Measurements from ENCODE around the gene ERF.

ERF gene

GRCh38 chr19:42295342-42295741 is 40.4 kb upstream of the ERF start:
- no peak for DNase-seq
- 80% methylated on average over 3 of the region's 5 CpGs for WGBS (ENCODE audit: insufficient coverage)
- Histone ChIP-seq H3K4me1 (ENCODE audit: control extremely low read depth in 1 of 4, control insufficient read depth in 4 of 4, insufficient read depth in 4 of 4, low read length in 3 of 4) (no peaks in the 10 kb centered on the region), H3K9me3 (ENCODE audit: control extremely low read depth in 1 of 5, control insufficient read depth in 4 of 5, insufficient read depth in 2 of 5, low read depth in 1 of 5, low read length in 4 of 5) (no peaks in the 10 kb centered on the region), H3K36me3 (ENCODE audit: control insufficient read depth in 4 of 4, insufficient read depth in 4 of 4, low read length in 3 of 4) (peaks cover 13 to 72% (median 47%) of the 10 kb centered on the region in 4 experiments), H3K27ac (ENCODE audit: insufficient read depth in 1 of 2, low read depth in 1 of 2, low read length in 2 of 2, poor library complexity in 1 of 2, severe bottlenecking in 2 of 2) (no peak overlapping the region), H3K27me3 (replicated peaks in 2 of 5; ENCODE audit: control insufficient read depth in 4 of 5, insufficient read depth in 5 of 5, low read length in 4 of 5) (no peaks in the 10 kb centered on the region), H3K4me3 (ENCODE audit: control insufficient read depth in 1 of 7, extremely low read depth in 1 of 7, insufficient read depth in 4 of 7, low read depth in 2 of 7, low read length in 6 of 7) (no peak overlapping the region)
- ChIA-PET POLR2A (interaction anchor here (1.3 kb wide), 1 partner anchor 163 kb away, joined by 4 read pairs; the partner anchor contains the start of gene POU2F2), CTCF (interaction anchor here (0.6 to 6.2 kb wide), 10 partner anchors 16 to 193 kb away, joined by 3 to 30 read pairs (median 4); no protein-coding TSS in a partner anchor)

- Histone ChIP-seq H3K27ac (ENCODE audit: insufficient read depth in 1 of 2, low read depth in 1 of 2, low read length in 2 of 2, poor library complexity in 1 of 2, severe bottlenecking in 2 of 2) (no peak overlapping the region), H3K27me3 (replicated peaks in 2 of 5; ENCODE audit: control insufficient read depth in 4 of 5, insufficient read depth in 5 of 5, low read length in 4 of 5) (no peaks in the 10 kb centered on the region), H3K4me3 (ENCODE audit: control insufficient read depth in 1 of 7, extremely low read depth in 1 of 7, insufficient read depth in 4 of 7, low read depth in 2 of 7, low read length in 6 of 7) (no peak overlapping the region), H3K4me1 (ENCODE audit: control extremely low read depth in 1 of 4, control insufficient read depth in 4 of 4, insufficient read depth in 4 of 4, low read length in 3 of 4) (no peaks in the 10 kb centered on the region), H3K36me3 (ENCODE audit: control insufficient read depth in 4 of 4, insufficient read depth in 4 of 4, low read length in 3 of 4) (peaks cover 13 to 76% (median 50%) of the 10 kb centered on the region in 4 experiments), H3K9me3 (ENCODE audit: control extremely low read depth in 1 of 5, control insufficient read depth in 4 of 5, insufficient read depth in 2 of 5, low read depth in 1 of 5, low read length in 4 of 5) (no peaks in the 10 kb centered on the region)
- WGBS (ENCODE audit: insufficient coverage), result 90% methylated on average over 20 of the region's 24 CpGs
- DNase-seq, result no peak
- ChIA-PET CTCF (interaction anchor here (0.6 to 6.2 kb wide), 7 partner anchors 43 to 193 kb away, joined by 3 to 30 read pairs (median 3); no protein-coding TSS in a partner anchor), POLR2A (interaction anchor here (1.0 to 1.3 kb wide), 2 partner anchors 52 to 162 kb away, joined by 3 to 4 read pairs; partner anchors contain the start of gene POU2F2)
Measured at GRCh38 chr19:42294471-42295137, 39.7 kb upstream of the ERF start.

GRCh38 chr19:42293948-42294347 is 39.0 kb upstream of the ERF start:
- Histone ChIP-seq H3K4me3 (ENCODE audit: control insufficient read depth in 1 of 7, extremely low read depth in 1 of 7, insufficient read depth in 4 of 7, low read depth in 2 of 7, low read length in 6 of 7) (no peak overlapping the region), H3K4me1 (ENCODE audit: control extremely low read depth in 1 of 4, control insufficient read depth in 4 of 4, insufficient read depth in 4 of 4, low read length in 3 of 4) (no peaks in the 10 kb centered on the region), H3K9me3 (ENCODE audit: control extremely low read depth in 1 of 5, control insufficient read depth in 4 of 5, insufficient read depth in 2 of 5, low read depth in 1 of 5, low read length in 4 of 5) (no peaks in the 10 kb centered on the region), H3K27me3 (replicated peaks in 2 of 5; ENCODE audit: control insufficient read depth in 4 of 5, insufficient read depth in 5 of 5, low read length in 4 of 5) (no peaks in the 10 kb centered on the region), H3K27ac (ENCODE audit: insufficient read depth in 1 of 2, low read depth in 1 of 2, low read length in 2 of 2, poor library complexity in 1 of 2, severe bottlenecking in 2 of 2) (no peak overlapping the region), H3K36me3 (ENCODE audit: control insufficient read depth in 4 of 4, insufficient read depth in 4 of 4, low read length in 3 of 4) (peaks cover 13 to 83% (median 55%) of the 10 kb centered on the region in 4 experiments)
- ChIA-PET POLR2A (interaction anchor here (1.0 kb wide), 1 partner anchor 51 kb away, joined by 3 read pairs; no protein-coding TSS in a partner anchor), CTCF (interaction anchor here (0.9 to 6.2 kb wide), 3 partner anchors 64 to 185 kb away, joined by 3 to 30 read pairs (median 3); no protein-coding TSS in a partner anchor)
- 95% methylated on average over 14 of the region's 15 CpGs for WGBS (ENCODE audit: insufficient coverage)
- no peak for DNase-seq

DNA sequence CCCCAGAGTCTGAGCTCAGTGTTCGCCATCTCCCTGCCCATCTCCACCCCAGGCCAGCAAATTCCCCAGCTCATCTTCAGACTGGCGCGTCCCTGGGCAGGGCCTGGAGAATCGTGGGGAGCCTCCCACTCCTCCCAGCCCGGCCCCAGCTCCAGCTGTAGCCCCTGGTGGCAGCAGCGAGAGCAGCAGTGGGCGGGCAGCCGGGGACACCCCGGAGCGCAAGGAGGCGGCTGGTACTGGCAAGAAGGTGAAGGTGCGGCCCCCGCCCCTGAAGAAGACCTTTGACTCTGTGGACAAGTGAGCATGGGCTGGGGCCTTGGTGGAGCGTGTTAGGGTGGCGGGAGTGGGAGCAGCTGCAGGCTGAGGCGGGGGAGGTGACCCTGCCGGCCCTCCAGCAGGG is 38.6 kb upstream of the ERF start:
- Histone ChIP-seq H3K27me3 (replicated peaks in 2 of 5; ENCODE audit: control insufficient read depth in 4 of 5, insufficient read depth in 5 of 5, low read length in 4 of 5) (no peaks in the 10 kb centered on the region), H3K4me1 (ENCODE audit: control extremely low read depth in 1 of 4, control insufficient read depth in 4 of 4, insufficient read depth in 4 of 4, low read length in 3 of 4) (no peaks in the 10 kb centered on the region), H3K4me3 (ENCODE audit: control insufficient read depth in 1 of 7, extremely low read depth in 1 of 7, insufficient read depth in 4 of 7, low read depth in 2 of 7, low read length in 6 of 7) (no peak overlapping the region), H3K27ac (ENCODE audit: insufficient read depth in 1 of 2, low read depth in 1 of 2, low read length in 2 of 2, poor library complexity in 1 of 2, severe bottlenecking in 2 of 2) (no peak overlapping the region), H3K9me3 (ENCODE audit: control extremely low read depth in 1 of 5, control insufficient read depth in 4 of 5, insufficient read depth in 2 of 5, low read depth in 1 of 5, low read length in 4 of 5) (no peaks in the 10 kb centered on the region), H3K36me3 (ENCODE audit: control insufficient read depth in 4 of 4, insufficient read depth in 4 of 4, low read length in 3 of 4) (peaks cover 13 to 87% (median 58%) of the 10 kb centered on the region in 4 experiments)
- WGBS (ENCODE audit: insufficient coverage), result 95% methylated on average over 16 of the region's 17 CpGs
- no peak for DNase-seq
- ChIA-PET CTCF (interaction anchor here (0.8 to 6.2 kb wide), 4 partner anchors 48 to 185 kb away, joined by 3 to 30 read pairs (median 4); no protein-coding TSS in a partner anchor), POLR2A (interaction anchor here (1.0 kb wide), 1 partner anchor 50 kb away, joined by 3 read pairs; no protein-coding TSS in a partner anchor)

DNA sequence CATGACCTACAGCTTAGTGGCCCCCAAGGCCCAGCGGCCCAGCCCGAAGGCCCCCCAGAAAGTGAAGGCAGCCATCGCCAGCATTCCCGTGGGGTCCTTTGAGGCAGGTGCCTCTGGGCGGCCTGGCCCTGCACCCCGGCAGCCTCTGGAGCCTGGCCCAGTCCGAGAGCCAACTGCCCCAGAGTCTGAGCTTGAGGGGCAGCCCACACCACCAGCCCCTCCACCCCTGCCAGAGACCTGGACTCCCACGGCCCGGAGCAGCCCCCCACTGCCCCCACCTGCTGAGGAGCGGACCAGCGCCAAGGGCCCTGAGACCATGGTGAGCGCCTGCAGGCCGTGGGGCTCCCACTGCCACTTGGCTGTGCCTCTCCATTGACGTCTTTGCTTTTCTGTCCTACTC is 38.0 kb upstream of the ERF start:
- Histone ChIP-seq H3K36me3 (ENCODE audit: control insufficient read depth in 4 of 4, insufficient read depth in 4 of 4, low read length in 3 of 4) (peaks cover 17 to 92% (median 62%) of the 10 kb centered on the region in 4 experiments), H3K4me3 (ENCODE audit: control insufficient read depth in 1 of 7, extremely low read depth in 1 of 7, insufficient read depth in 4 of 7, low read depth in 2 of 7, low read length in 6 of 7) (no peak overlapping the region), H3K27ac (ENCODE audit: insufficient read depth in 1 of 2, low read depth in 1 of 2, low read length in 2 of 2, poor library complexity in 1 of 2, severe bottlenecking in 2 of 2) (no peak overlapping the region), H3K9me3 (ENCODE audit: control extremely low read depth in 1 of 5, control insufficient read depth in 4 of 5, insufficient read depth in 2 of 5, low read depth in 1 of 5, low read length in 4 of 5) (no peaks in the 10 kb centered on the region), H3K27me3 (replicated peaks in 2 of 5; ENCODE audit: control insufficient read depth in 4 of 5, insufficient read depth in 5 of 5, low read length in 4 of 5) (no peaks in the 10 kb centered on the region), H3K4me1 (ENCODE audit: control extremely low read depth in 1 of 4, control insufficient read depth in 4 of 4, insufficient read depth in 4 of 4, low read length in 3 of 4) (no peaks in the 10 kb centered on the region)
- POLR2A ChIA-PET, result no interaction called here
- DNase-seq, result no peak
- CTCF ChIA-PET, result interaction anchor here (0.8 to 6.2 kb wide), 4 partner anchors 47 to 184 kb away, joined by 3 to 30 read pairs (median 4); no protein-coding TSS in a partner anchor
- 99% methylated on average over 12 of the region's 14 CpGs for WGBS (ENCODE audit: insufficient coverage)

- Histone ChIP-seq H3K36me3 (ENCODE audit: control insufficient read depth in 4 of 4, insufficient read depth in 4 of 4, low read length in 3 of 4) (peaks cover 17 to 99% (median 69%) of the 10 kb centered on the region in 4 experiments), H3K4me1 (ENCODE audit: control extremely low read depth in 1 of 4, control insufficient read depth in 4 of 4, insufficient read depth in 4 of 4, low read length in 3 of 4) (no peaks in the 10 kb centered on the region), H3K27ac (ENCODE audit: insufficient read depth in 1 of 2, low read depth in 1 of 2, low read length in 2 of 2, poor library complexity in 1 of 2, severe bottlenecking in 2 of 2) (no peak overlapping the region), H3K4me3 (ENCODE audit: control insufficient read depth in 1 of 7, extremely low read depth in 1 of 7, insufficient read depth in 4 of 7, low read depth in 2 of 7, low read length in 6 of 7) (no peak overlapping the region), H3K9me3 (ENCODE audit: control extremely low read depth in 1 of 5, control insufficient read depth in 4 of 5, insufficient read depth in 2 of 5, low read depth in 1 of 5, low read length in 4 of 5) (no peaks in the 10 kb centered on the region), H3K27me3 (replicated peaks in 2 of 5; ENCODE audit: control insufficient read depth in 4 of 5, insufficient read depth in 5 of 5, low read length in 4 of 5) (no peaks in the 10 kb centered on the region)
- ChIA-PET CTCF (interaction anchor here (1.0 to 6.2 kb wide), 5 partner anchors 46 to 188 kb away, joined by 3 to 30 read pairs (median 4); partner anchors contain the start of gene POU2F2), POLR2A (no interaction called here)
- no peak for DNase-seq
- 97% methylated on average over 18 of the region's 27 CpGs for WGBS (ENCODE audit: insufficient coverage)
Measured at GRCh38 chr19:42292042-42292960, 37.4 kb upstream of the ERF start.
